ENCODE results near the gene KCNQ2.

Gene KCNQ2

DNA sequence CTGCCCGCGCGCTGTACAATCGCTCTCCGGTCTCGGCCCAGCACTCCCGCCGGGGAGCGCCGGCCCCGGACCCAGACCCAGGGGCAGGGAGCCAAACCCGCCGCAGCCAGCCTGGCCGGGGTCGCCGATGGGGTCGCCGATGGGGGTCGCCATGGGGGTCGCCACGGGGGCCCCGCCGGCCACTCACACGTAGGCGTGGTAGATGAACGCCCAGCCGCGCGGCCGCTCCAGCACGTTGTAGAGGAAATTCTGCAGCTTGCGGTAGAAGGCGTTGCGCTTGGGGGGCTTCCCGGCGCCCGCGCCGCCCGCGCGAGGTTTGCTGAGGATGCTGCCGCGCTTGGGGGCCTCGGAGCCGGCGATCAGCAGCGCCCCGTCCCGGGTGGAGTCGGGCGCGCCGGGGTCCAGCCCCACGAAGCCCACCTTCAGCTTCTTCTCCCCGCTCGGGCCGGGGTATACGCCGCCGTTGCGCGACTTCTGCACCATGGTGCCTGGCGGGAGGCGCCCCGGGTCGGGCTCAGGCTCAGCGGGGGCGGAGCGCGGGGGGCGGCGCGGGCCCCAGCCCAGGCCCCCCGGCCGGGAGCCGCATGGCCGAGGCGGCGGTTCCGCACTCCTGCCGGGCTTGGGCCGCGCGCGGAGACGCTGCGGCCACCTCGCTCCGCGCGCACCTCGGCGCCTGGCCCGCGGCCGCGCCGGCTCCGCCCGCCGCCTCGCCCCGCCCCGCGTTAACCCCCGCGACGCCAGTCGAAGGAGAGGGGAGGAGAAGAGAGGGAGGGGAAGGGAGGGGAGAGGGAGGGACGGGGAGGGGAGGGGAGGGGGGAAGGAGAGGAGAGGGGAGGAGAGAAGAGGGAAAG, at the start of gene KCNQ2:
Gene KCNQ2 (minus strand): TSS at position 675 of the 851 bp plus-strand sequence. CDS start 192 bp downstream, at position 483.
- Histone ChIP-seq H3K4me1 (ENCODE audit: control insufficient read depth in 5 of 5, insufficient read depth in 5 of 5, low read length in 5 of 5) (peaks cover 0 to 4% (median 0%) of the 10 kb centered on the region in 5 donors), H3K27ac (ENCODE audit: low read depth, low read length) (no peak within 1 kb of the TSS), H3K9me3 (ENCODE audit: control insufficient read depth in 5 of 5, low read length in 5 of 5) (no peaks in the 10 kb centered on the region), H3K9ac (ENCODE audit: low read length in 5 of 5) (no peak within 1 kb of the TSS), H3K27me3 (ENCODE audit: control insufficient read depth in 5 of 5, insufficient read depth in 4 of 5, low read length in 5 of 5) (peaks cover 49 to 71% (median 64%) of the 10 kb centered on the region in 5 donors), H3K36me3 (ENCODE audit: control insufficient read depth in 5 of 5, insufficient read depth in 5 of 5, low read length in 5 of 5) (no peaks in the 10 kb centered on the region), H3K4me3 (ENCODE audit: low read depth in 1 of 5, low read length in 5 of 5) (no peak within 1 kb of the TSS)

DNA sequence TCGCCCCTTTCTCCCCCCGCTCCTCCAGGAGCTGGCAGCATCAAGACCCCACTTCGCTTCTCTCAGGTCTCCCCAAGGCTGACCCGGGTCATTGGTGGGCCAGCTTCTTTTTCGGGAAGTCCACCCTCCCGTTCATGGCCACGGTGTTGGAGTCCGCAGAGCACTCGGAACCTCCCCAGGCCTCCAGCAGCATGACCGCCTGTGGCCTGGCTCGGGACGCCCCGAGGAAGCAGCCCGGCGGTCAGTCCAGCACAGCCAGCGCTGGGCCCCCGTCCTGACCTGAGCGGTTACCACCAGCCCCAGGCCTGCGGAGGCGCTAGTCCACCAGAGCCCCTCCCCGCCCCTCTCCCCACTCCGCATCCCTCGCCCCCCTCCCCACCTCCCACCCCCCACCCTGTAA, 49.1 kb upstream of the KCNQ2 start:
- no peak overlapping the region for H3K27ac ChIP-seq (ENCODE audit: low read depth, low read length)
- H3K9ac ChIP-seq (ENCODE audit: low read length in 5 of 5), result peak overlapping the region in 4 of 5 donors; percentile 45 to 76 (median 62)

DNA sequence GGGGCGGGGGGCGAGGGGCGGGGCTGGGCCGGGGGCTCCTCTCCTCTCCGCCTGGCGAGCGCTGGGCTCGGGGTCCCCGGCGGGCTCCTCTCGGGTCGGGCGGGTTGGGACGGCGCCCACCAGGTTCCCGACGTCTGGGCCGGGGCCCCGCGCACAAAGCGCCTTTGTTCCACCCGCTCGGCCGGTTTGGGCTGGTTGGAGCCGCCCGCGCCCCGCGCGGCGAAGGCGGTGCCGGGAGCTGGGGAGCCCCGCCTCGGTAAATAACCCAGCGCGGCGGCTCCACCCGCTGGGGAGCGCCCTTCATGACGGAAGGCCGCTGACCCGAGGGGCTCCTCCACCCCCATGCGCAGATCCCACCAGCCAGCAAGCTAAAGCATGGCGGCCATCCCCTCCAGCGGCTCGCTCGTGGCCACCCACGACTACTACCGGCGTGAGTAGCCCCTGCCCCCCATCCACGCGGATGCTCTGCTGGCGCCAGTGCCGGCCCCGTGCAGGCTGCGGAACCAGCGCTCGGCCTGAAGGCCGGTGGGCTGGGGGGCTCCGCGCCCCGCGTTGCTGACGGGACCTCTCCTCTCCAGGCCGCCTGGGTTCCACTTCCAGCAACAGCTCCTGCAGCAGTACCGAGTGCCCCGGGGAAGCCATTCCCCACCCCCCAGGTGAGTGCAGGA, 48.6 kb upstream of the KCNQ2 start:
- peak overlapping the region; percentile 61 to 89 (median 68) for H3K4me3 ChIP-seq (ENCODE audit: low read depth in 1 of 5, low read length in 5 of 5)
- peaks cover 0 to 13% (median 8%) of the 10 kb centered on the region in 5 donors for H3K36me3 ChIP-seq (ENCODE audit: control insufficient read depth in 5 of 5, insufficient read depth in 5 of 5, low read length in 5 of 5)
- H3K27me3 ChIP-seq (ENCODE audit: control insufficient read depth in 5 of 5, insufficient read depth in 4 of 5, low read length in 5 of 5), result no peaks in the 10 kb centered on the region
- H3K4me1 ChIP-seq (ENCODE audit: control insufficient read depth in 5 of 5, insufficient read depth in 5 of 5, low read length in 5 of 5), result peaks cover 0 to 28% (median 24%) of the 10 kb centered on the region in 5 donors
- no peak overlapping the region for H3K27ac ChIP-seq (ENCODE audit: low read depth, low read length)
- peak overlapping the region in 4 of 5 donors; percentile 45 to 76 (median 62) for H3K9ac ChIP-seq (ENCODE audit: low read length in 5 of 5)
- peaks cover 0 to 5% (median 0%) of the 10 kb centered on the region in 5 donors for H3K9me3 ChIP-seq (ENCODE audit: control insufficient read depth in 5 of 5, low read length in 5 of 5)

More for the DNA sequence above, 49.1 kb upstream of the KCNQ2 start:
- peaks cover 0 to 13% (median 8%) of the 10 kb centered on the region in 5 donors for H3K36me3 ChIP-seq (ENCODE audit: control insufficient read depth in 5 of 5, insufficient read depth in 5 of 5, low read length in 5 of 5)
- peaks cover 0 to 5% (median 0%) of the 10 kb centered on the region in 5 donors for H3K9me3 ChIP-seq (ENCODE audit: control insufficient read depth in 5 of 5, low read length in 5 of 5)
- H3K27me3 ChIP-seq (ENCODE audit: control insufficient read depth in 5 of 5, insufficient read depth in 4 of 5, low read length in 5 of 5), result no peaks in the 10 kb centered on the region
- peaks cover 0 to 28% (median 24%) of the 10 kb centered on the region in 5 donors for H3K4me1 ChIP-seq (ENCODE audit: control insufficient read depth in 5 of 5, insufficient read depth in 5 of 5, low read length in 5 of 5)
- H3K4me3 ChIP-seq (ENCODE audit: low read depth in 1 of 5, low read length in 5 of 5), result peak overlapping the region; percentile 61 to 89 (median 68)

DNA sequence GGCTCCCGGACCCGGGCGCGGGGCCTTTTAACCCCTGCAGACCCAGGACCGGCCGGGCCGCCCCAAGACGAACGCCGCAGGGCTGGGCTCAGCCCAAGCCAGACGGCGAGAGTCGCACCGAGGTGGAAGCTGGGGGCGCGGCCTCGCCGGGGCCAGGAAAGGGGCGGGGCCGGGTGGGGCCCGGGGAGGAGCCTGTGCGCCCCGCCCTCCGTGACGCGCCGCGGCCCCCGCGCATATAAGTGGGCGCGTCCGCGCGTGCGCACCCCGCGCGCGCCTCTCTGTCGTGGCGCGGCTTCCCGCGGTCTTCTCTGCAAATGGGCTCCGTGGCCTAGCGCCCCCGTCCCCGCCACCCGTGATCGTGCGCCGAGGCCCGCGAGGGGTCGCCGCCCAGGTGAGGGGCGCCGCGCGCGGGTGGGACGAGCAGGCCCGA, 48.1 kb upstream of the KCNQ2 start, which contains the start of gene PPDPF:
Gene PPDPF (plus strand): TSS at position 262 of the 430 bp plus-strand sequence. CDS start 544 bp downstream, outside the sequence.
- no peaks in the 10 kb centered on the region for H3K27me3 ChIP-seq (ENCODE audit: control insufficient read depth in 5 of 5, insufficient read depth in 4 of 5, low read length in 5 of 5)
- peaks cover 0 to 13% (median 8%) of the 10 kb centered on the region in 5 donors for H3K36me3 ChIP-seq (ENCODE audit: control insufficient read depth in 5 of 5, insufficient read depth in 5 of 5, low read length in 5 of 5)
- H3K27ac ChIP-seq (ENCODE audit: low read depth, low read length), result no peak within 1 kb of the TSS
- peaks cover 0 to 5% (median 0%) of the 10 kb centered on the region in 5 donors for H3K9me3 ChIP-seq (ENCODE audit: control insufficient read depth in 5 of 5, low read length in 5 of 5)
- H3K9ac ChIP-seq (ENCODE audit: low read length in 5 of 5), result peak within 1 kb of the TSS in 4 of 5 donors; percentile 45 to 76 (median 62)
- peak within 1 kb of the TSS; percentile 61 to 89 (median 68) for H3K4me3 ChIP-seq (ENCODE audit: low read depth in 1 of 5, low read length in 5 of 5)
- H3K4me1 ChIP-seq (ENCODE audit: control insufficient read depth in 5 of 5, insufficient read depth in 5 of 5, low read length in 5 of 5), result peaks cover 0 to 28% (median 24%) of the 10 kb centered on the region in 5 donors

DNA sequence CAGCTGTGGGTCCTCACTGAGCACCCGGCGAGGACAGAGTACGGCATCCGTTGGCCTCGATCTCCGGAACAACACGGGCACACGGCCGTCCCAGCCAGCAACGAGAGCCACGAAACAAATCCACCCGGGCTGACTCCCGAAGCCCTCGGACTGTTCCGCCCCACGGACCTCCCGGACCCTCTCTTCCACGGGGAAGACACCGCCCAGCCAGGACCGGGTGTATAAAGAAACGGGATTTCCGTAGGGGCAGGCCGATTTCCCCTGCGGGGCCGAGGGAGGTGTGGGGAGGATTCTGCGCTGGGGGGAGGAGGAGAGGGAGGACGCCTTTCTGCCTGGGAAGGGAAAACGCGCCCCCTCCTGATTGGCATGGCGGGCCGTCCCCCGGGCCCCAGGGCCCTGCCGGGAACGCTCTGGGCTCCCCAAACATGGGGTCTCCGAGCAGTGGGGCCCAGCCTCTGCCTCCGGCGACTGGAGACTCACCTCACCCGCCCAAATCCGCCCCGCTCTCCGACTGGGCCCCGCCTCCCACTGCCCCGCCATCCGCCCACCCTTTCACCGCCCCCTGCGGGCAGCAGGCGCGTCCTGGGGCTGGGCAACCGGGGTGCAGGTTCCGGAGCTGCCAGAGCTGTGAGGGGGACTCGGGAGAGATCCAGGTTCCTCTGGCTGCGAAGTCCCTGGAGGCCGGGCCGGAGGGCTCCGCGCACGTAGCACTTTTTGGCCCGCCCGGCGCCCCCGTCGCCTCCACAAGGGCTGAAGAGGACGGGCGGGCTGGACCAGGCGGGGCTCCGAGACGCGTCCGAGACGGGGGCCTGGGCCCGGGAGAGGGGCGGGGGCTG, 47.4 kb upstream of the KCNQ2 start:
- H3K4me1 ChIP-seq (ENCODE audit: control insufficient read depth in 5 of 5, insufficient read depth in 5 of 5, low read length in 5 of 5), result peaks cover 0 to 28% (median 24%) of the 10 kb centered on the region in 5 donors
- no peaks in the 10 kb centered on the region for H3K27me3 ChIP-seq (ENCODE audit: control insufficient read depth in 5 of 5, insufficient read depth in 4 of 5, low read length in 5 of 5)
- peaks cover 0 to 5% (median 0%) of the 10 kb centered on the region in 5 donors for H3K9me3 ChIP-seq (ENCODE audit: control insufficient read depth in 5 of 5, low read length in 5 of 5)
- H3K27ac ChIP-seq (ENCODE audit: low read depth, low read length), result no peak overlapping the region
- peaks cover 0 to 13% (median 8%) of the 10 kb centered on the region in 5 donors for H3K36me3 ChIP-seq (ENCODE audit: control insufficient read depth in 5 of 5, insufficient read depth in 5 of 5, low read length in 5 of 5)
- H3K4me3 ChIP-seq (ENCODE audit: low read depth in 1 of 5, low read length in 5 of 5), result peak overlapping the region in 4 of 5 donors; percentile 57 to 89 (median 72)
- H3K9ac ChIP-seq (ENCODE audit: low read length in 5 of 5), result peak overlapping the region in 3 of 5 donors; percentile 21 to 48 (median 41)

DNA sequence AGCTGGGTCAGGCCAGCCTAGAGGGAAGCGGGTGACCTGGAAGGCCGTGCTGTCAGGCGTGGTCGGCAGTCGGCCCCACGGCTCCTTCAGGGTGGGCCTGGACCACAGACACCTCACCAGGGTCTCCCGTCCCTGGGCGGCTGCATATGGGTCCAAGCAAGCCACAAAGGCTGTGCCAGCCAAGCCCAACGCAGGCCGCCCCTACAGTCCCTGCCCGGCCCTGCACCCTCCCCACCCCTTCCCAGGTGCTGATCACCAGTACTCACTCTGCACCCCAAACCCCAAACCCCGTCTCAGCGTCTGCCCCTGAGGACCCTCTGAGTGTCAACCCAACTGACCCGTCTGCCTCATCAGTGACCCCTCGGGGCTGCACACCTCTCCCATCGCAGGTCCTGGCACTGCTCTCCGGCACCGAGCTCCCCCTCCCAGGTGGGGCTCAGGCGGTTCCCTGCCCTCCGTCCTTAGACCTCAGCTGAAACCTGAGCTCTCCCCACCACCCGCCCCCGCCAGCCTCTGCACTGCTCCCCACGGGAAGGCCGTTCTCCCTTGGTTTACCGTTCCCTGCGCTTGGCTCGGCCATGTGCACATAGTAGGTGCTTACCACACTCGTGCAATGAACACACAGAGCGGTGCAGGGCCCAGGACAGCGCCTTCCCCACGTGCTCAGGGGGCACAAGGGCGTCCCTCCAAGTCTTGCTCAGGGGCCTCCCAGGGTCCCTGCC, 46.7 kb upstream of the KCNQ2 start:
- Histone ChIP-seq H3K27ac (ENCODE audit: low read depth, low read length) (no peak overlapping the region), H3K4me3 (ENCODE audit: low read depth in 1 of 5, low read length in 5 of 5) (peak overlapping the region in 4 of 5 donors; percentile 57 to 89 (median 72)), H3K36me3 (ENCODE audit: control insufficient read depth in 5 of 5, insufficient read depth in 5 of 5, low read length in 5 of 5) (peaks cover 0 to 13% (median 8%) of the 10 kb centered on the region in 5 donors), H3K27me3 (ENCODE audit: control insufficient read depth in 5 of 5, insufficient read depth in 4 of 5, low read length in 5 of 5) (no peaks in the 10 kb centered on the region), H3K9ac (ENCODE audit: low read length in 5 of 5) (peak overlapping the region in 2 of 5 donors; percentile 41 to 48), H3K9me3 (ENCODE audit: control insufficient read depth in 5 of 5, low read length in 5 of 5) (peaks cover 0 to 5% (median 0%) of the 10 kb centered on the region in 5 donors), H3K4me1 (ENCODE audit: control insufficient read depth in 5 of 5, insufficient read depth in 5 of 5, low read length in 5 of 5) (peaks cover 0 to 28% (median 24%) of the 10 kb centered on the region in 5 donors)

DNA sequence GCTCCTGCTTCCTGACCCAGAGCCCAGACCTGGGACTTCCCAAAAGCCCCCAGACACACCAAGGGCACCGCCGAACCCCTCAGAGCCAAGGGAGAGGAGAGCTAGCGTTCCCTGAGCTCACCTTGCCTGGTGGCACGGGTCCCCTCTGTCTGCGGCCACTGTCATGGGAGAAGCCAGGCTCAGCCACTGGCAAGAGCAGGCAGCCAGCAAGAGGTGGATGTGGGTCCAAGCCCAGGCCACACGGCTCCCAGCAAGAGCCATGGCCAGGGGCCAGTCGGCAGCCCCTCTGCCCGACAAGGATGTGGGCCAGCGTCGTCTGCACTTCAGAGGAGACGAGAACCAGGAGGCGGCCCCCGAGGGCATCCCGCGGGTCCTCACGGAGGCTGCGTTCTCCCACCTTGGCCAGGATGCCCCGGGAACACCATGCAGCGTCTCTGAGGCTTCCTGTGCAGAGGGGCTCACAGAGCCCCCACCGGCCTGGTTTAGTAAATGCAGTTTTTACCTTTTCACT, 46.0 kb upstream of the KCNQ2 start:
- no peak overlapping the region for H3K4me3 ChIP-seq (ENCODE audit: low read depth in 1 of 5, low read length in 5 of 5)
- no peak overlapping the region for H3K27ac ChIP-seq (ENCODE audit: low read depth, low read length)
- H3K36me3 ChIP-seq (ENCODE audit: control insufficient read depth in 5 of 5, insufficient read depth in 5 of 5, low read length in 5 of 5), result peaks cover 0 to 13% (median 8%) of the 10 kb centered on the region in 5 donors
- no peak overlapping the region for H3K9ac ChIP-seq (ENCODE audit: low read length in 5 of 5)
- peaks cover 0 to 3% (median 0%) of the 10 kb centered on the region in 5 donors for H3K9me3 ChIP-seq (ENCODE audit: control insufficient read depth in 5 of 5, low read length in 5 of 5)
- H3K4me1 ChIP-seq (ENCODE audit: control insufficient read depth in 5 of 5, insufficient read depth in 5 of 5, low read length in 5 of 5), result peaks cover 0 to 28% (median 24%) of the 10 kb centered on the region in 5 donors
- H3K27me3 ChIP-seq (ENCODE audit: control insufficient read depth in 5 of 5, insufficient read depth in 4 of 5, low read length in 5 of 5), result no peaks in the 10 kb centered on the region

DNA sequence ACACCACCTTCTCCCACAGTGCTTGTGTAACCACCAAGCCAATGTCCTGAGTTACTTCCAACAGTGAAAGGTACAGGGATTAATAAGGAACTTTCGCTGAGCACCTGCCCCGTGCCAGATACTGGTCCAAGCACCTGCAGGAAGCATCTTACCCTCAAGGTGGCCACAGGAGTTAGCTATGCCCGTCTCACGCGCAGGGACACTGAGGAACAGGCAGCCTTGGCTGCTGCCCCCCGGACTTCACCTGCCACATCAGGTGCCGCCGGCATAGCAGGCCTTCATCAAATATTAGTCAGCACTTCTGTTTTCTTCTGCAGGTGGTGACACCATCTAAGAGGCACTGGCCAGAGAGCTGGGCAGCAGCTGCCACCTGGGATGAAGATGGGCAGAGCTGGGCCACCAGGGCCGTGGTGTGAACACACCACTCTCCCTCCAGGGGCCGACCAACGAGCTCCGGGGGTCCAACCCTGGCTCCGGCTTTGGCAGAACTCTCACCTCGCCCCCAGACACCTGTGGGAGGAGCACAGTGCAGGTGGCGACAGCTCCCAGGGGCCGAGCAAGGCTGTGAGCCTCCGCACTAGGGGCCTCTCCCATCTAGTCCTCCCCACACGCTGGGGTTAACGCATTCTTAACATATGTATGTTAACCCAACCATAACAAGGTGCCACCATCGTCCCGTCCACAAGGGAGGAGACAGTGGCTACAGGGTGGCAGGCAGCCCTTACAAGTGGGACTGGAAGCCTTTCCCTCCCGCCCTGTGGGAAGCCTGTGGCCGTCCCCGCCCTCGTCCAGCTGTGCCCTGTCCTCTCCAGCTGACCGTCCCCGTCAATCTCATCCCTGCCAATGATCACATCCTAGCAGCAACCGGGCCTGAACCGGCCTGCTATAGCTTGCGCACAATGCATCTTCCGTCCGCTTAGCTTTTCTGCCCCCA, 45.2 kb upstream of the KCNQ2 start:
- Histone ChIP-seq H3K9ac (ENCODE audit: low read length in 5 of 5) (no peak overlapping the region), H3K27ac (ENCODE audit: low read depth, low read length) (no peak overlapping the region), H3K27me3 (ENCODE audit: control insufficient read depth in 5 of 5, insufficient read depth in 4 of 5, low read length in 5 of 5) (peaks cover 0 to 2% (median 0%) of the 10 kb centered on the region in 5 donors), H3K9me3 (ENCODE audit: control insufficient read depth in 5 of 5, low read length in 5 of 5) (no peaks in the 10 kb centered on the region), H3K36me3 (ENCODE audit: control insufficient read depth in 5 of 5, insufficient read depth in 5 of 5, low read length in 5 of 5) (peaks cover 0 to 8% (median 7%) of the 10 kb centered on the region in 5 donors), H3K4me1 (ENCODE audit: control insufficient read depth in 5 of 5, insufficient read depth in 5 of 5, low read length in 5 of 5) (peaks cover 0 to 27% (median 24%) of the 10 kb centered on the region in 5 donors), H3K4me3 (ENCODE audit: low read depth in 1 of 5, low read length in 5 of 5) (no peak overlapping the region)
